ENCODE measurements around the gene PTPRJ.

PTPRJ gene

DNA sequence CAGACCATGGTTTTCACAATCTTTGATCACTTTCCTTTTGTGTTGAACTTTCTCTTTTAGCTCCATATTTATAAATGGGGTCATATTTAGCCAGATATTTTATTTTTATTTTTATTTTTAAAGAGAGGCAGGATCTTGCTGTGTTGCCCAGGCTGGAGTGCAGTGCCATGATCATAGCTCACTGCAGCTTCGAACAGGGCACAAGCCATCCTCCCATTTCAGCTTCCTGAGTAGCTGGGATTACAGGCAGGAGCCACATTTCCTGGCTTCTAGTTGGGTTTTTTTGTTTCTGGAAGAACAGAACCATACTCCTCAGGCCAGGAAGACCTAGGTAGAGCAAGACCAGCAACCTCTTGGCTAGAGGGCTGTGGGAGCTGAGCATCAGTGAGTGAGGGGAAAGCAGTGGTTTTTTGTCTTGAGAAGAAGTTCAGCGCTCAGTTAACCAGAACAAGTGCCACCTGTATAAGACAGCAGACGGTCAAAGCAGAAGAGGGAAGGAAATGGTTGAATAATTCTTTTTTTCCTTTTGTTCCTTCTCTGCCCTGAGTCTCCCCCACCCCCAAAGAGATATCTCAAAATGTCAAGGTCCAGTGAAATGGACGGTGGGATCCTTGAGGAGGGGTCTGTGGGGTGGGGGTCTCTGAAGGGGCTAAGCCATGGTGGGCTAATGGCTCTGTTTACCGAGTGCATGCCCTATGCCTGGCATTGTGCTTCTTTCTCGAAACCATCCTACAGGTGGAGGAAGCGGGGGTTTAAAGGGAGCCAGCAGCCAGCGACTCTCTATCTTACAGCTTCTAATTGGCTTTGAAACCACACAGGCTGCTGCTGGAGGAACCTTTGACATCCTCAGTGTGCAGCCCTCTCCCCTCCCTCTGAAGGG lies 63.0 kb downstream of the PTPRJ start:
- DNase-seq (ENCODE audit: insufficient read length, low spot score) = no peak
- TF ChIP-seq, protein P1, sequence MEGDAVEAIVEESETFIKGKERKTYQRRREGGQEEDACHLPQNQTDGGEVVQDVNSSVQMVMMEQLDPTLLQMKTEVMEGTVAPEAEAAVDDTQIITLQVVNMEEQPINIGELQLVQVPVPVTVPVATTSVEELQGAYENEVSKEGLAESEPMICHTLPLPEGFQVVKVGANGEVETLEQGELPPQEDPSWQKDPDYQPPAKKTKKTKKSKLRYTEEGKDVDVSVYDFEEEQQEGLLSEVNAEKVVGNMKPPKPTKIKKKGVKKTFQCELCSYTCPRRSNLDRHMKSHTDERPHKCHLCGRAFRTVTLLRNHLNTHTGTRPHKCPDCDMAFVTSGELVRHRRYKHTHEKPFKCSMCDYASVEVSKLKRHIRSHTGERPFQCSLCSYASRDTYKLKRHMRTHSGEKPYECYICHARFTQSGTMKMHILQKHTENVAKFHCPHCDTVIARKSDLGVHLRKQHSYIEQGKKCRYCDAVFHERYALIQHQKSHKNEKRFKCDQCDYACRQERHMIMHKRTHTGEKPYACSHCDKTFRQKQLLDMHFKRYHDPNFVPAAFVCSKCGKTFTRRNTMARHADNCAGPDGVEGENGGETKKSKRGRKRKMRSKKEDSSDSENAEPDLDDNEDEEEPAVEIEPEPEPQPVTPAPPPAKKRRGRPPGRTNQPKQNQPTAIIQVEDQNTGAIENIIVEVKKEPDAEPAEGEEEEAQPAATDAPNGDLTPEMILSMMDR (IDR thresholded peaks at IDR 0.05; ENCODE audit: insufficient read depth, missing control alignments) = no peak
- no peak for FAIRE-seq

GRCh38 chr11:48043991-48044512 lies 63.7 kb downstream of the PTPRJ start:
- no peak for DNase-seq (ENCODE audit: insufficient read length, low spot score)
- no peak for FAIRE-seq
- TF ChIP-seq, protein P1 (IDR thresholded peaks at IDR 0.05; ENCODE audit: insufficient read depth, missing control alignments) = no peak

DNA sequence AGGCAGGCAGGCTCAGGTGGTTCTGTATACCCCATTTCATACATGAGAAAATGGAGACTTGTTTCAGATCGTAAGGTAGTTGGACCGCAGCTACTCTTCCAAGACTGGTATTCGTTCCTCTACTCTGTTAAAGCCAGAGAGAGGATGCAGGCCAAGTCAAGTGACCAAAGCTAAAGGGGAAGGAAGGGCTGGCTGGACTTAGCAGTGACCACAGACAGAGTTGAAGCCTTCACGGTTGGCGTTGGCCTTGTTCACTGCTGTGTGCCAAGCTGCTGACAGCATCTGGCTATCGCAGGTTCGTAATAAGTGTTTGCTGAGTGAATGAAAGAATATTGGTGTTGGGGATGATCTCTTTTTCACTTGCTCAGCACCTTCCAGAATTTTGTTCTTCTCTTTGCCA lies 64.2 kb downstream of the PTPRJ start:
- DNase-seq (ENCODE audit: insufficient read length, low spot score) = no peak
- no peak for FAIRE-seq
- TF ChIP-seq, protein P1 (IDR thresholded peaks at IDR 0.05; ENCODE audit: insufficient read depth, missing control alignments) = no peak

DNA sequence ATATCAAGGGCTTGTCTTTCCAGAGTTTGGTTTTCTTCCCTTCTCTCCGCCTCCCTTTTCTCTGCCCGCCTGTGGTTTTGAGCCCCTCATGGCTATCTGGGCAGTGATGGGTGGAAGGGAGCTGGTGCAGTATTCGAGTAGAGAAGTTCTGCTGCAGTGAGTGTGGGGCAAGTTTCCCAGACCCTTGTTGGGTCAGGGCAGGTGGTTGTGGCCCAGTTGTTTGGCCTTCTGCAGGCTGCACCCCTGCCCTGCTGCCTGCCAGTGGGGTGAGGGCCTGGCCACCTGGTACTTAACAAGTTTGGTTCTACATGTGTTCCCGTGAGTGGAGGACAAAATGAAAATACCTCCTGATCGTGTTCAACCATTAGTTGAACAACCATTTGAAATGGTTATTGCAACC lies 65.2 kb downstream of the PTPRJ start:
- TF ChIP-seq, protein P1 (IDR thresholded peaks at IDR 0.05; ENCODE audit: insufficient read depth, missing control alignments) = no peak
- DNase-seq (ENCODE audit: insufficient read length, low spot score) (no peak), FAIRE-seq (no peak)

GRCh38 chr11:48047616-48048015 lies 67.3 kb downstream of the PTPRJ start:
- DNase-seq (ENCODE audit: insufficient read length, low spot score) (no peak), FAIRE-seq (no peak)
- TF ChIP-seq, protein P1 (IDR thresholded peaks at IDR 0.05; ENCODE audit: insufficient read depth, missing control alignments) = no peak

DNA sequence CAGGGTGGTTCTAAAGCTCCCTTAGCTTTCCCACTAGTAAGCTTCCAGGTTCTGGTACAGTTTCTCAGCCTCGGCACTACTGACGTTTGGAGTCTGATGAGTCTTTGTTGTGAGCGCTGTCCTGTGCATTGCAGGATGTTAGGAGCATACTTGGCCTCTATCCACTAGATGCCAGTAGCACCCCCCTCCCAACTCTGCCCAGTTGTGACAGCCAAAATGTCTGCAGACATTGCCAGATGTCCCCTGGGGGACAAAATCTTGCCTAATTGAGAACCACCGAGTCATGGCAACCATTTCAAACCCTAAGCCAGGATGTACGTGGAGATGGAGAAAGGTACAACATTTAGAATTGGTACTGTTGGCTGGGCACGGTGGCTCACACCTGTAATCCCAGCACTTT lies 68.7 kb downstream of the PTPRJ start:
- DNase-seq (ENCODE audit: insufficient read length, low spot score) (no peak), FAIRE-seq (no peak)
- TF ChIP-seq, protein P1 (IDR thresholded peaks at IDR 0.05; ENCODE audit: insufficient read depth, missing control alignments) = no peak

DNA sequence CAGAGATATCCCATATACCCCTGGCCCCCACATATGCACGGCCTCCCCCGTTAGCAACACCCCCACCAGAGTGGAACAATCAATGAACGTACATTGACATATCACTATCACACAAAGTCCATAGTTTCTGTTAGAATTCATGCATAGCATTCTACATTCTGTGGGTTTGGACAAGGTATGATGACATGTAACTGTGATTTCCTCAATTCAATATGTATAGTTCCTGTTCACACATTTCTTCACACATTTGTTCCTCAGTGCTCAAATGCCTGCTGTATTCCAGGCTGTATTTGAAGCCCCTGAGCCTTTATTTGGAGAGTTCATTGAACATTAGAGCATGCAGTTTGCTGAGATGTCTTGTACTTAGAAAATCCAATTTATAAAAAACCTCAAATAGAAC lies 69.9 kb downstream of the PTPRJ start:
- FAIRE-seq (no peak), DNase-seq (ENCODE audit: insufficient read length, low spot score) (no peak)
- TF ChIP-seq, protein P1 (IDR thresholded peaks at IDR 0.05; ENCODE audit: insufficient read depth, missing control alignments) = no peak
